HG03039 (cell line): ENCODE measurements around the gene OR2V1.
"Not testable (repeated sequence)": the region's sequence is repeated elsewhere in the genome, so short reads cannot be mapped to it uniquely, and the experiment has no call there.

Experiments used
- ATAC-seq: cut with Tn5 transposase; IDR thresholded peaks from one replicate; pipeline ENCODE4 v1.9.1; 2021; ENCODE audit warnings: mild to moderate bottlenecking, moderate library complexity; ENCODE audit not compliant: unreplicated experiment

OR2V1 gene

DNA sequence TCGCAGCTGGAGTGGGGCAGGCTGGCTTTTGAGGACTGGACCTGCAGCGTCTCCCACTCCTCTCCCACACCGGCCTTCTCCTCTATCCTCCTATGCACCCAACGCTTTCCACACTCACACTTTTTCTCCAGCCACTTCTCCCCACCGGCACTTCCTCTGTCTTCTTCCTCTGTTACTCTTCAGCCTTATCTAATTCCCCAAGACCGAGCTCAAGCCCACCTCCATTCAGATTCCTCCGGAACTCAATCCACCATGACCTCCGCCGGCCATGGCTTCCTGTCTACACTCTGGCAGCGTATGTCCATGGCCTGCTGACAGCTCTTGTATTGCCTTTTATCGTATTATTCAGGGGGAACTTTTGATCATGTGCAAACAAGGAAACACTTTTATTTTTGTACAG lies 545 bp upstream of the OR2V1 start:
- no peak for ATAC-seq

DNA sequence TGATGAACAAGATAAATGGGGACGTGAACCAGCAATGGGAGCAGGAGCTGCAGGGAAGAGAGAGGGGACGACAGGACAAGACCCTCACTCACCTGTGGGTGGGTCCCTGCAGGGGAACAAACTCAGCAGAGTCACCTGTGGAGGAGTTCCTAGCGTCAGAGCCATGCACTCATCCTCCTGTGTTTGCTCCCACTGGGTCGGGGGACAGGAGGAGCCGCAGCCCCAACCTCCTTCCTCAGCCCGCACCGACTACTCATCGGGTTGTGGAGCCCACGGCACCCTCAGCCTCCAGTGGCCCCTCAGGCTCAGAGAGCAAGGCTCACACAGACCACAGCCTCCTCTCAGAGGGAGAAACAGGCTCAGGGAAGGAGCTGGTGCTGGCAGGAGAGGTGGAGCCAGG lies 888 bp downstream of the OR2V1 start:
- ATAC-seq, result not testable (repeated sequence)

DNA sequence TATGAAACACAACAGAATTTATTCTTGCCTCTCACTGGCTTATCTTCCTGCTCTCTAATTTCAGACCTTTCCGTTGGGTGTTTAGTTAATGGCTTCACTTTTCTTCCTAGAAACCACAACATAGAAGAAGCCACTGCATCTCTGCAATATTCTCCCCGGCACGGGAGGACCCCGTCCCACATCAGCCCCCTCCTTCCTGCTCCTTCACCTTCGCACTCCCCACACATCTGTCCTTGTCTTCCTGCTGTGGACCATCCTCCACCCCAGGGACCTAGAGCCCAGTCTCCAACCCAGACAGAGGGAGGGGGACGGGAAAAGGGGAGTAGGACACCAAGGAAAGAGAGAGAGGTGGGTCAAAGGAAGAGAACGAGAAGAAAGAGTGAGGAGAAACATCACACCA lies 1.4 kb downstream of the OR2V1 start:
- no peak for ATAC-seq

DNA sequence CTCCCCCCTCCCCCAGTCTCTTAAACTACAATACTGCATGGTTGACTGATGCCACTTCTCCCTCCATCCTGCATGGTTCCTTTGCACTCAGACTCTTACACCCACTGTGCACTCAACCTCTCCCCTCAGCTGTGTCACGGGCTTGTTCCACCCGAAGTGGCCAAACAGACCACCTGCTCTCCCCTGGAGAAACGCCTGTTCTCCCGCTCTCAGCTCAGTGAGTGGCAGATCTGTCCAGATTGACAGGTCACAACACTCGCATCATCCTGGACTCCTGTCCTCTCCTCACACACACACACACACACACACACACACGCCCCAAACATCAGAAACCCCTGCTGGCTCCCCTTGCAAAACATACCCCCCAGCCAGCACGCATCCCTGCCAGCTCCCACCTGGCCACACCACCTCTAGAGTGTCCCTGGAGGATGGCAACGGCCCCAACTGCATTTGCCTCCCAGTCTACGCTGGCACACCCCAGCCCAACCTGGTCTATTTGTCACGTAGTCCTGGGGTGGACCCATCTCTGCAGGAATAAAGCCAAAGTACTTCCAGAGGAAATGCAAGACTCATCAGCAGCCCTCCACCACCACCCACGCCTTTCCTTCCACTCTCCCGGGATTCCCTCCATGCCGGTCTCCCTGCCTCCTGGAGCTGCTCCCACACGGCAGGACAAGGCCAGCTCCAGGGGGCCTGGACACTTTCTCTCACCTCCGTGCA lies 2.9 kb downstream of the OR2V1 start:
- ATAC-seq, result no peak

DNA sequence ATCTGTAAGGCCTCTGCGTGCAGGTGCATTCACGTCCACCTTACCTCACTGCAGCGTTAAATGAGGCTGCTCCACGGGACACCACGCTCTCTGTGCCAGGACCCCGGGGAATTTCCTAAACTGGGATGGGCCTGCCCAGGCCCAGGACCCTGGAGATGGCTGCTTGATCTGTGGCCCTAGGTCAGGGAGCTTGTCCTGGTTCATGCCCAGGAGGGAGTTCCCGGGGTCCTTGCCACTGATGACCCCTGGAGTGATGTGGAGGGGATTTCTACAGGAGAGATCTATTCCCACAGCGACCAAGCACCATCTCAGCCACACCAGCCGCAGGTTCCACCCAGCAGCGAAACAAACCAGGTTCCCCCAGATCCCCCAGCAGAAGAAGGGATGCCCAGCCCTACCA lies 3.5 kb downstream of the OR2V1 start:
- ATAC-seq, result no peak

DNA sequence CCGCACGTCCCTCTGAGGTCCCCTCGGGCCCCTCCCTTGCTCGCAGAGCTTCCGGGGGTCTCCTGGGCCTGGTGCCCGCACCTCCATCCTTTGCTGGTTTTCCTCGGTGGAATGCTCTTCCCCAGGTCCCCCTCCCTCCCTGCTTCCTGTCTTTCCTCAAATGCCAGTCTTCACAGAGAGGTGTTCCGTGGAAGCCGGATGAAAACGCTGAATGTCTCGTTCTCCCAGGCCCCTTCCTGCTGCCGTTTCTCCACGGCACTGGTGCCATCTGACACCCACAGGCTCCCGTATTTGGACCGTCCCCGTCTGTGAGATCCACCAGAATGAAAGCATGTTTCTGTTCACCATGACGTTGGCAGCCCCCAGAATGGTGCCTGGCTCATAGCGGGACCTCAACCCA lies 4.1 kb downstream of the OR2V1 start:
- no peak for ATAC-seq

DNA sequence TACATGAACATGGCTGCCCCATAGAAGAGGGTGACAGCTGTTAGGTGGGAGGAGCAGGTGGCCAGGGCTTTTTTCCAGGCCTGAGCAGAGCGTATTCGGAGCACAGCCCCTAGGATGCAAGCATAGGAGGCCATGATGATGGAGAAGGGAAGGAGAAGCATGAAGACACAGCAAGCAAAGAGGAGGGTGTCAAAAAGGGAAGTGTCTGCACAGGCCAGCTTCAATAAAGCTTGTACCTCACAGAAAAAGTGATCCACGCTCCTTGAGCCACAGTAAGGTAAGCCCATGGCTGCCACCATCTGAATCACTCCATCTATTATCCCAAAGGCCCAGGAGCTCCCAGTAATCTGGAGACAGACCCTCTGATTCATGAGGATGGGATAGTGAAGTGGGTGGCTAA lies 6.4 kb downstream of the OR2V1 start:
- no peak for ATAC-seq

DNA sequence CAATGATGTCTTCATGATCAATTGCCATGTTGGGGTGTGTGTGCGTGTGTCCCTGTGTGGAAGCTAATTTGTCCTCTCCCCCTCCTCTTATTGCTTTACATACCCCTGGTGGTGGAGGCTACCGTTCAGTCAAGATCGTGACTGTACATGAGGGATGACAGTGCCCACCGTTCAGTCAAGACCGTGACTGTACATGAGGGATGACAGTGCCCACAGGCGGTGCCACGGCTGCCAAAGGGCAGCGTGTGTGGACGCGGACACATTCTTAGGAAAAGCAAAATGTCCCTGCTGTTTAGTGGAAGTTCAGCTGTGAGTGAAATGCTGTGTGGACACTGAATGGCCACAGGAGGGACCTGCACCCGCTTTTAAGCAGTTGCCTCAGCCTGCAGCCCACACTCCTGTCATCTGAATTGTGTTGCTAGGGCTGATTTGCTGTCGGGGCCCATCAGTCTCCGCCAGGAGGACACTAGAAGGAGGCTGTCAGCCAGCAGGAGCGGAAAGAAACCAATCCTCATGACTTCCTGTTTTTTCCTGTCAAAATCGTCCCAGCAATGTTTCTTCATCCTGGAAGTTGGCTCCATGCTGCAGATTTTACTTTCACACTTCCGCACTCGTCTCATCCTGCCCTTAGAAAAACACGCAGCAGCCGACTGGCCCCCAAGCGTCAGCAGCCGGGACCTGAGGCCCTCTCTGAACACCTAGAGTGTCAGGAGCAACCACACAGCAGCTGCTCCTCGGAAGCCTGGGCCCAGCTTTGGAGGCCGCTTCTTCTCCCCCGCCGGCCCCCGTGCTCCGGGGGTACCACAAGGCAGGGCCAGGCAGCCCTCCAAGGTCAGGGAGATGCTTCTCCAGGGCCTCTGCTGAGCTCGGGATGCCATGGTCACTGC lies 9.1 kb downstream of the OR2V1 start:
- ATAC-seq, result no peak

DNA sequence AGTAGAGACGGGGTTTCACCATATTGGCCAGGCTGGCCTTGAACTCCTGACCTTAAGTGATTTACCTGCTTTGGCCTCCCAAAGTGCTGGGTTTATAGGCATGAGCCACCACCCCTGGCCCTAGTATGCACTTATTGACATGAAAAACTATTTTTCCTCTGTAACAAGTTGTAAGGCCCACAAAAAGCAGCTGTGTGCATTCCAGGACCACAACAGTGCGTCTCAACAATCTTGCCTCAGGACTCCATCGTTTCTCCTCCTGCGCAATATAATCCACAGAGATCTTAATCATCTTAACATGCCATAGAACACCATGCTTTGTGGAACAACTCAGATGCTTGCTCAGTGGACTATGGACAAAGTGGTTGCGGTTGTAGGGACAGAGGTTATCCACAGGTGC lies 10.2 kb downstream of the OR2V1 start:
- no peak for ATAC-seq

DNA sequence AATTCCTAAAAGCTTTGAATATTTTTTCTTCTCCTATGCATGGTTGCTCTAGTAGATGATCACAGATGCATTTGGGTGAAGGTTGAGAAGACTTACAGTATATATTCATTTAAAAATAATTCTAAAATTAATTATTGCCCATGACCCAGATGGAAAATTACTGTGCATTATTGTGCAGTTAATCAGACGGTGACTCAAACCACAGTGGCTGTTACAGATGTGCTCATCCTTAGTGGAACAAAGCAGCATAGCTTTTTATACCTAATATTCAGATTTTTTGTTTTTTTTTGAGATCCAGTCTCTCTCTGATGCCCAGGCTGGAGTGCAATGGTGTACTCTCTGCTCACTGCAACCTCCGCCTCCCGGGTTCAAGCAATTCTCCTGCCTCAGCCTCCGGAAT lies 10.7 kb downstream of the OR2V1 start:
- ATAC-seq, result no peak

DNA sequence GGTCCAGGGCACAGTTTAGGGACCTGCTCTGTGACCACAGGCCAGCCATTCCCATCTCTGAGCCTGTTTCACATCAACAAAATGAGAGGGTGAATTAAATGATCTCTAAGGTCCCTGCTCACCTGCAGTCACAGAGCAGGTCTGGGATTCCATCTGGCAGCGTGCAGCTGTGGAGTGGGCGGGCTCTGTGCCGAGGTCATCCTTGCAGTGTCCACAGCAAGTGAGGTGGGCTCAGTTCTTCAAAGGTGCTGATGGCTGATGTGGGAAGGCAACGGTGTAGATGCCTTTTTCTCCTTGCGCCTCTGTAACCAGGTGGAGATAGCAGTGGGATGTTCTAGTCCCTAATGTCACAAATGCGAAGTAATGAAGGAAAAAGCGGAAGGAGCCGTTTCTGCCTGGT lies 11.9 kb downstream of the OR2V1 start:
- ATAC-seq, result no peak

DNA sequence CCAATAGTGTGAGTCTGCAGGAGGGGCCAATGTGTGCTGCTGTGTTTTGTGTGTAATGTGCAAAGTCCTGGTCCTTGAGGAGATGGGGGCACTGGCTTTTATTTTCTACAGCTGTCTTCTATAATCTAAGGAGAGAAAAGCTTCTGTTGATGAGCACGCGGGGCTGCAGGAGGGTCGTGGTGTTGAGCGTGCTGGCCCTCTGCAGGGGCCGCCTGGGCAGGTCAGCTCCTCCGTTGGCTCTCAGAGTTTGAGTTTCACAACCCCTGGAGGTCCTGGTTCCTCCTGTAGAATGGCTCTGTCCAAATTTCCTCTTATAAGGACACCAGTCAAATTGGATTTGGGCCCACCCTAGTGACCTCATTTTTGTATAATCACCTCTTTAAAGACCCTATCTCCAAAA lies 12.6 kb downstream of the OR2V1 start:
- no peak for ATAC-seq

DNA sequence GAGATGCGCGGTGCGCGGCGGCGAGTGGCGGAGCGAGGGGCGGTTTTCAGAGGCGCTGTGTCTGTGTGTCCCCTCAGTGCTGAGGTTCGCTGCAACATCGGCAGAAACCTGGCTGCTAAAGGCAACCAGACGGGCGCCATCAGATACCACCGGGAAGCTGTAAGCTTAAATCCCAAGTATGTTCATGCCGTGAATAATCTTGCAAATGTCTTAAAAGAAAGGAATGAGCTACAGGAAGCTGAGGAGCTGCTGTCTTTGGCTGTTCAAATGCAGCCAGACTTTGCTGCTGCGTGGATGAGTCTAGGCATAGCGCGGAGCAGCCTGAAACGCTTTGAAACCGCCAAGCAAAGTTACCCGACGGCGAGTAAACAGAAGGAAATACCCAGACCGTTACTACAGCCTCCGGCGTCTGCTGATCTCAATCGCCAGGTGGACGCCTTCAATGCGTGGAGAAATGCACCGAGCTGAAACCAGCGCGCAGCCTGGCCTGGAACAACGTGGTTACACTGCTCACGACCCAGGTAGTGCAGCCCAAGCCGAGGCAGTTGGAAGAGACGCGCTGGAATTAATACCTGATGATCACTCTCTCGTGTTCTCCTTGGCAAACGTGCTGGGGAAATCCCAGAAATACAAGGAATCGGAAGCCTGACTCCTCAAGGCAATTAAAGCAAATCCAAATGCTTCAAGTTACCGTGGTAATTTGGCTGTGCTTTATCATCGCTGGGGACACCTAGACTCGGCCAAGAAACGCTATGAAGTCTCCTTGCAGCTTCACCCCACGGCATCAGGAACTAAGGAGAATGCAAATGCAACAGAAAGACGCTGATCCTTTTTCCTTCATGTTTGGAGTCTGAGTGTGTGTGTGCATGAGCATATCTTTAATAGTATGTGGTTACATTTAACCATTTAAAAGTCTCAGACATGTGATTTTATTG lies 15.9 kb downstream of the OR2V1 start:
- ATAC-seq, result no peak

DNA sequence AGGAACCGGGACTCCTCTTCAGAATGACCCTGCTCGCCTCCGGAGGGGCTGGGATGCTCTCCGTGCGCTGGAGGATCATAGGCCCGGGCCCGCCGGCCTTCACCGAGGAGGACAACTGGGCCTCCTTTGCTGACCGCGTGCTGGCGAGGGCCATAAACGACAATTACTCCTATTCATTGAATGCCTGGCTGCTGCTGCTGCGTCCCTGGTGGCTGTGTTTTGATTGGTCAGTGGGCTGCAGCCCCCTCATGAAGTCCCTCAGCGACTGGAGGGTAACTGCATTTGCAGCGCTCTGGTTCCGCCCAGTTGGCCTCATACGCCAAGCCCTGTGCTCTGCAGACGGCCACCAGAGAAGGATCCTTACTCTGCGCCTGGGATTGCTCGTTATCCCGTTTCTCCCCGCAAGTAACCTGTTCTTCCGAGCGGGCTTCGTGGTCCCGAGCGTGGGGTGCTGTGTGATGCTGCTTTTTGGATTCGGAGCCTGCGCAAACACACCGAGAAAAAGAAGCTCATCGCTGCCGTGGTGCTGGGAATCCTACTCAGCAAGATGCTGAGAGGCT lies 16.6 kb downstream of the OR2V1 start:
- no peak for ATAC-seq

DNA sequence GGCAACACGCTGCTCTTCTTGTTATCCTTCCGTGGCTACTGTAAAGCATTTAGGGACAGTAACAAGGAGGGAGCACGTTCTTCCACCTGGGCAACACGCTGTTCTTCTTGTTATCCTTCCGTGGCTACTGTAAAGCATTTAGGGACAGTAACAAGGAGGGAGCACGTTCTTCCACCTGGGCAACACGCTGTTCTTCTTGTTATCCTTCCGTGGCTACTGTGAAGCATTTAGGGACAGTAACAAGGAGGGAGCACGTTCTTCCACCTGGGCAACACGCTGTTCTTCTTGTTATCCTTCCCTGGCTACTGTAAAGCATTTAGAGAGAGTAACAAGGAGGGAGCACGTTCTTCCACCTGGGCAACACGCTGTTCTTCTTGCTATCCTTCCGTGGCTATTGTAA lies 17.4 kb downstream of the OR2V1 start:
- not testable (repeated sequence) for ATAC-seq

DNA sequence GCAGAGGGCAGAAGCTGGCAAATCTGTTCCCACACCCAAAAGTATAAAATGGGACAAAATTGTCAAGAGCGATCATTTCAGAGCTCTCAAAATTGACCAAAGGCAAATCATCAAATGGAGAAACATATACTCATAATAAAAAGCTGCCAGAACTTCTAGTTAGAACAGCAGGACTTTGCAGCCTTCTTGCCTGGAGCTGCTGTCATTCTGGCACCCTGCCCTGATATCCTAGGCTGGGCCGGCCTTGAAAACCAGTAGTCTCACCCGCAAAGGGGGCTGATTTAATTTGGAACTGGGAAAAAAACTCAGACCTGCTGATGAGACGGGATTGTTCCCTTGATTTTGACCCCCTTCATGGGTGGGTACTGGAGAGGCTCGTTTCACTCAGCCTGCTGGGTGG lies 18.5 kb downstream of the OR2V1 start:
- ATAC-seq, result no peak

DNA sequence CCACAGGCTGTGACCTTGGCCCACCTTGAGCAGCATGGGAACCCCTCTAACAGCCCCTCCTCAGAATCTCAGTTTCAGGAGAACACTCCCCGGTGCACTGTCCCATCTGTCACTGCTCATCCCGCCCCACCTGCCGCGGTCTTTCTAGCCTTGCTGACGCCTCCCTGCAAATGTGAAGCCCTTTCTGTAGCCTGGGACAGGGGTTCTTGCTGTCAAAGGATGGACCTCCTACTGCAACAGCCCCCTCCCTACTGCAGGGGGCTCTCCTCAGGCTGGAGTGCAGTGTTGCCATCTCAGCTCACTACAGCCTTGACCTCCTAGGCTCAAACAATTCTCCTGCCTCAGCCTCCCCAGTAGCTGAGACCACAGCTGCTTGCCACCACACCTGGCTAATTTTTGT lies 20.0 kb downstream of the OR2V1 start:
- no peak for ATAC-seq

DNA sequence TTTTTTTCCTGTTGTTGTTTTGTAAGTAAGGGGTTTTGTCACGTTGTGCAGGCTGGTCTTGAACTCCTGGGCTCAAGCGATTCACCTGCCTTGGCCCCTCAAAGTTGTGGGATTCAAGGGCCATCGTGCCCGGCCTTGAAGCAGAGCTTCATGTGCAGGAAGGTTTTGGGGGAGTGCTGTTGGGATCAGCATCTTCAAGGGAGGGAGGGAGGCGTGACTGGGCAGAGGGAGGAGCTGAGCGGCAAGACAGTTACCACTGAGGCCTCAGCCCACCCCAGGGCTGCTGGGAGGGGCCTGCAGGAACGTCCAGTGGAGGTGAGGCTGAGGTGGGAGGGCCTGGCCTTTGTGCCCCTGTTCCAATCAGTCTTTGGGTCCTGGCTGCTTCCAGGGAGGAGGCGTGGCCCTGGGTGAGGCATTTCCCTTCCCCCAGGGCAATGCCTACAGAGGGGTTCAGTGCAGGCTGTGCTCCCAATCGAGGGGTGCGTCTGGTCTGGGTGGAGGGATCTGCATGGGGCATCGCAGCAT lies 21.4 kb downstream of the OR2V1 start:
- ATAC-seq, result no peak

DNA sequence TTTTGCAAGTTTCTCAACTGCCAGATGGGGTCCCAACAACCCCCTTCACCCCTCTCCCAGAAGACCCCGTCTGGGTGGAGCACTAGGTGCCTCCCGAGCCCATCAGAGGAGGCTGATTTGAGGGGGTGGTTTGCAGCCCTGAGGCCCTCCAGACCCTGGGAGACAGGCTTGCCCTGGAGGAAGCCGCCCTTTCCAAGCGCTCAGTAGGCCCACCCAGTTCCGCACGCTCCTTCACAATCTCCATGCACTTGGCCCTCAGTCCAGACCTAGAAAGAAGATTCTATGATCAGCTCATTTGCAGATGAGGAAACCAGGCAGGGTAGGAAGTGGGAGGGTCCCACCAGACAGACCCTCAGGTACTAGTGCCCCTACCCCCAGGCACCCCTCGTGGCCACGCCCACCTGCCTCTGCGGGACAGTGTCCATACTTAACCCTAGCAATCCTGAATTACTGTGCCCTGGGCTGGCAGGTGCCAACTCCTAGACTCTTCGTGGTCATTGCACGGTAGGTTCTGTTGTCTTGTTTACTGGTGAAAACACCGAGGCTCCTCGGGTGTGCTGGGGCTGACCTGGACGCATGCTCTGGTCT lies 22.3 kb downstream of the OR2V1 start:
- ATAC-seq, result no peak

DNA sequence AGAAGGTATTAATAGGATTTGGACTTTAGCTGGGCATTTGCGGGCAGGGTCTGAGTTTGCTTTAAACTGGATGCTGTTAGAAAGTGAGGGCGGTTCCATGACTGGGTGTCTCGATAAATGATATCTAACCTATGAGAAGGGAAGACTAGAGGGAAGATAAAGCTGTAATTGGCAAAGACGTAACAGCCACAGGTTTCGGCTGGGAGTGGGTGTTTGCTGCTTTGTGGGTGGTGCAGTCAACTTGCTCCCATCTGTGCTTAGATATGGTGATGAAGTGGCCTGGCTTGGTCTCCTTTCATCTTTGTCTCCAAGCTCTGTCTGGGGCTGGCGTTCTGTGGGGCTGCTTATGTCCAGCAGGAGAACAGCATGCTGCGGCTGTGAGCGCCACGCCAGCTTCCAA lies 23.3 kb downstream of the OR2V1 start:
- ATAC-seq, result no peak
